Endothelial cell of umbilical vein (primary cell): ENCODE measurements around the gene ZCWPW1. TPM values are rescaled to one million over a fixed set of nuclear protein-coding genes. Genes with fewer than 3 reads are reported as not detected.
"Not testable (repeated sequence)": the region's sequence is repeated elsewhere in the genome, so short reads cannot be mapped to it uniquely, and the experiment has no call there.

Source experiments
- BruUV-seq: library from RNA; stranded (reverse); fragments of 400-500 nt; replicated peaks from 2 replicates; lab custom pipeline; 2021; lab: Mats Ljungman, UMichigan
- CTCF ChIA-PET: fragments of 300-600, 350-600 bp; sonication (Branson Sonifier 250); formaldehyde crosslinking; loops from one replicate; lab custom pipeline; 2021; ENCODE audit warnings: antibody characterized with exemption, inconsistent platforms; lab: Charles Lee
- POLR2A ChIA-PET: fragments of 300-600, 350-600 bp; sonication (Branson Sonifier 250); formaldehyde crosslinking; loops from one replicate; lab custom pipeline; 2021; ENCODE audit warnings: antibody characterized with exemption, inconsistent platforms; lab: Charles Lee
- DNase-seq: peaks from one replicate; pipeline ENCODE4 v3.0.0-alpha.2; 2011; ENCODE audit warnings: low read depth, low spot score
- FAIRE-seq: peaks from 2 replicates; lab custom pipeline; 2011; peaks lifted over from hg19 to GRCh38; lab: Jason Lieb, UNC
- H2AFZ ChIP-seq: 2 replicates; pipeline ENCODE4 v1.6.0; 2012; ENCODE audit warnings: low read depth, low read length, control low read depth, inconsistent platforms
- H3K27ac ChIP-seq: 2 replicates; pipeline ENCODE4 v1.5.1; 2011; ENCODE audit warnings: low read depth, mild to moderate bottlenecking, control low read depth, low read length, moderate library complexity; ENCODE audit not compliant: insufficient read depth
- H3K27me3 ChIP-seq, 2 experiments: 2 replicates each; pipeline versions ENCODE4 v1.6.0 to v1.6.1; 2011; ENCODE audit warnings: low read length in 2 of 2, mixed read lengths in 1 of 2; ENCODE audit not compliant: control insufficient read depth in 2 of 2, insufficient read depth in 2 of 2
- H3K36me3 ChIP-seq, 2 experiments: 2 replicates in 1 of 2; 3 replicates in 1 of 2; pipeline ENCODE4 v1.5.1; 2011; ENCODE audit warnings: low read length in 2 of 2, mild to moderate bottlenecking in 1 of 2, moderate library complexity in 1 of 2; ENCODE audit not compliant: control insufficient read depth in 2 of 2, insufficient read depth in 2 of 2; ENCODE audit errors: extremely low read depth in 1 of 2
- H3K4me1 ChIP-seq: 3 replicates; pipeline ENCODE4 v1.5.1; 2011; ENCODE audit warnings: mild to moderate bottlenecking, low read length; ENCODE audit not compliant: control insufficient read depth, insufficient read depth; ENCODE audit errors: extremely low read depth
- H3K4me2 ChIP-seq: 2 replicates; pipeline ENCODE4 v1.6.1; 2011; ENCODE audit warnings: low read length, control low read depth, mixed read lengths; ENCODE audit not compliant: insufficient read depth
- H3K4me3 ChIP-seq, 3 experiments: fragments of 200-600 bp in 1 of 3; sonication (generic), shearing (Covaris generic) in 1 of 3; replicated peaks in 1 of 3; 2 replicates each; pipeline ENCODE4 v1.5.1; 2011 to 2016; ENCODE audit warnings: control low read depth in 3 of 3, low read length in 3 of 3, mild to moderate bottlenecking in 2 of 3, inconsistent platforms in 1 of 3, low read depth in 1 of 3, moderate library complexity in 1 of 3; ENCODE audit not compliant: insufficient read depth in 1 of 3
- H3K79me2 ChIP-seq: 2 replicates; pipeline ENCODE4 v1.6.0; 2012; ENCODE audit warnings: low read length, inconsistent platforms; ENCODE audit not compliant: control insufficient read depth, insufficient read depth
- H3K9ac ChIP-seq: replicated peaks from 2 replicates; pipeline ENCODE3; 2011; ENCODE audit warnings: low read length, control low read depth; ENCODE audit not compliant: insufficient read depth; ENCODE audit errors: extremely low read depth
- H3K9me1 ChIP-seq: replicated peaks from 3 replicates; pipeline ENCODE4 v1.6.0; 2011; ENCODE audit warnings: mild to moderate bottlenecking, low read length; ENCODE audit not compliant: control insufficient read depth, insufficient read depth; ENCODE audit errors: extremely low read depth
- H3K9me3 ChIP-seq: replicated peaks from 2 replicates; pipeline ENCODE4 v1.5.1; 2012; ENCODE audit warnings: low read length, inconsistent platforms; ENCODE audit not compliant: control insufficient read depth, insufficient read depth
- H4K20me1 ChIP-seq: replicated peaks from 2 replicates; pipeline ENCODE3; 2011; ENCODE audit warnings: mild to moderate bottlenecking, low read length; ENCODE audit not compliant: control insufficient read depth, insufficient read depth; ENCODE audit errors: extremely low read depth
- CTCF ChIP-seq, 2 donors: IDR thresholded peaks; 1 replicate in 1 of 2; 2 replicates in 1 of 2; pipeline ENCODE4 v1.5.1; 2011; ENCODE audit warnings: low read length in 2 of 2, mild to moderate bottlenecking in 2 of 2, moderate library complexity in 2 of 2, control low read depth in 1 of 2, inconsistent platforms in 1 of 2, low read depth in 1 of 2; ENCODE audit not compliant: insufficient read depth in 1 of 2; ENCODE audit errors: extremely low read depth in 1 of 2
- EZH2 ChIP-seq: IDR thresholded peaks from 2 replicates; pipeline ENCODE4 v1.6.1; 2012; ENCODE audit warnings: borderline replicate concordance, low read depth, mild to moderate bottlenecking, moderate library complexity, low read length, inconsistent platforms; ENCODE audit not compliant: severe bottlenecking
- FOS ChIP-seq: IDR thresholded peaks from 2 replicates; pipeline ENCODE4 v1.6.1; 2011; ENCODE audit warnings: mild to moderate bottlenecking, low read length, moderate library complexity, borderline replicate concordance; ENCODE audit not compliant: insufficient read depth
- GATA2 ChIP-seq: IDR thresholded peaks from 2 replicates; pipeline ENCODE4 v1.7.0; 2011; ENCODE audit warnings: low read depth, mild to moderate bottlenecking, moderate library complexity, mixed read lengths, low read length; ENCODE audit not compliant: insufficient read length, insufficient read depth
- JUN ChIP-seq: IDR thresholded peaks from 2 replicates; pipeline ENCODE4 v1.6.1; 2011; ENCODE audit warnings: borderline replicate concordance, low read depth; ENCODE audit not compliant: insufficient read length, insufficient read depth
- MAX ChIP-seq: IDR thresholded peaks from 2 replicates; pipeline ENCODE4 v1.6.1; 2011; ENCODE audit not compliant: insufficient read depth, insufficient read length
- MYC ChIP-seq: IDR thresholded peaks from one replicate; pipeline ENCODE4 v1.6.1; 2011; ENCODE audit warnings: mild to moderate bottlenecking, low read depth, low read length
- POLR2A ChIP-seq: IDR thresholded peaks from 2 replicates; pipeline ENCODE4 v1.6.1; 2012; ENCODE audit warnings: low read depth, mild to moderate bottlenecking, control low read depth, low read length
- POLR2AphosphoS5 ChIP-seq: IDR thresholded peaks from 2 replicates; pipeline ENCODE4 v1.6.1; 2012; ENCODE audit warnings: low read depth, mild to moderate bottlenecking, control low read depth, low read length, moderate library complexity; ENCODE audit not compliant: insufficient read depth
- dilution Hi-C: fragments of 300-500 bp; cut with MboI; formaldehyde crosslinking; loops from one replicate; pipeline ENCODE4 v1.15.0; 2019; ENCODE audit warnings: low sequenced_read_pairs; ENCODE audit not compliant: extremely low pct_ligation_motif_present
- intact Hi-C: fragments of 100-400 bp; cut with micrococcal nuclease; formaldehyde crosslinking; loops from one replicate; pipeline ENCODE4 v1.10.0; 2022
- polyA plus RNA-seq, 4 experiments: library from polyadenylated mRNA; depleted of rRNA in 3 of 4; stranded (reverse) in 3 of 4; unstranded in 1 of 4; fragments of >200 nt; gene quantifications; 2 replicates each; pipeline versions ENCODE4 v1.2.1 to v1.2.3, GENCODE V29; 2011 to 2012; ENCODE audit warnings: missing spikeins in 1 of 4
- total RNA-seq: library from RNA; stranded (reverse); gene quantifications from 2 replicates; pipeline ENCODE4 v1.2.3, GENCODE V29; 2021

ZCWPW1 gene
- total and polyA plus RNA-seq, 2 donors (not counting 3 experiments of a cell fraction or from before 2014, with no cell fraction given), result 0.31 to 0.32 TPM

GRCh38 chr7:100441641-100442535 lies 13.4 kb upstream of the ZCWPW1 start:
- dilution Hi-C loops (no loop called here), intact Hi-C loops (no loop called here)
- Histone ChIP-seq H3K4me2 (no peak overlapping the region), H3K4me3 (no peak overlapping the region), H4K20me1 (no peaks in the 10 kb centered on the region), H2AFZ (no peak overlapping the region), H3K9me3 (no peaks in the 10 kb centered on the region), H3K36me3 (no peaks in the 10 kb centered on the region), H3K4me1 (peaks cover 38% of the 10 kb centered on the region), H3K79me2 (no peaks in the 10 kb centered on the region), H3K27ac (no peak overlapping the region), H3K9me1 (no peaks in the 10 kb centered on the region), H3K27me3 (no peaks in the 10 kb centered on the region), H3K9ac (no peak overlapping the region)
- BruUV-seq, result no TSS peak
- POLR2A ChIA-PET, result interaction anchor here (3.9 kb wide), 1 partner anchor 13 kb away, joined by 59 read pairs; the partner anchor contains the start of genes MEPCE and ZCWPW1
- CTCF ChIA-PET, result no interaction called here
- DNase-seq (no peak), FAIRE-seq (peak; percentile 8)
- no peak for TF ChIP-seq POLR2AphosphoS5
- no peak for TF ChIP-seq CTCF (IDR thresholded peaks at IDR 0.05; ENCODE audit: extremely low read depth in 1 of 2, insufficient read depth in 1 of 2, low read depth in 1 of 2, low read length in 2 of 2)
- TF ChIP-seq FOS, result no peak
- no peak for TF ChIP-seq MYC
- no peak for TF ChIP-seq MAX
- no peak for TF ChIP-seq POLR2A
- TF ChIP-seq GATA2, result no peak
- TF ChIP-seq EZH2, result no peak
- TF ChIP-seq JUN, result no peak

GRCh38 chr7:100439244-100439643 lies 10.7 kb upstream of the ZCWPW1 start:
- peak overlapping the region; percentile 73 for H3K27ac ChIP-seq
- FAIRE-seq, result not testable (repeated sequence)

More at GRCh38 chr7:100439244-100439643, 10.7 kb upstream of the ZCWPW1 start:
- H3K9me3 ChIP-seq, intact Hi-C loops, BruUV-seq, H2AFZ ChIP-seq, H3K4me3 ChIP-seq, H3K27me3 ChIP-seq, H3K9me1 ChIP-seq, H4K20me1 ChIP-seq, H3K4me2 ChIP-seq, DNase-seq, dilution Hi-C loops, H3K36me3 ChIP-seq: not testable (repeated sequence)
- H3K9ac ChIP-seq, result peak overlapping the region; percentile 17
- ChIA-PET CTCF (interaction anchor here (1.4 kb wide), 1 partner anchor 27 kb away, joined by 5 read pairs; no protein-coding TSS in a partner anchor), POLR2A (interaction anchor here (2.9 kb wide), 1 partner anchor 10 kb away, joined by 29 read pairs; the partner anchor contains the start of genes MEPCE and ZCWPW1)
- peaks cover 26% of the 10 kb centered on the region for H3K4me1 ChIP-seq
- H3K79me2 ChIP-seq, result peaks cover 17% of the 10 kb centered on the region
